Endothelial cell of umbilical vein (primary cell): ENCODE measurements around the gene GM2A. TPM values are rescaled to one million over a fixed set of nuclear protein-coding genes. Genes with fewer than 3 reads are reported as not detected.

ENCODE experiments used
- BruUV-seq: library from RNA; stranded (reverse); fragments of 400-500 nt; replicated peaks from 2 replicates; lab custom pipeline; 2021; lab: Mats Ljungman, UMichigan
- CTCF ChIA-PET: fragments of 300-600, 350-600 bp; sonication (Branson Sonifier 250); formaldehyde crosslinking; loops from one replicate; lab custom pipeline; 2021; ENCODE audit warnings: antibody characterized with exemption, inconsistent platforms; lab: Charles Lee
- POLR2A ChIA-PET: fragments of 300-600, 350-600 bp; sonication (Branson Sonifier 250); formaldehyde crosslinking; loops from one replicate; lab custom pipeline; 2021; ENCODE audit warnings: antibody characterized with exemption, inconsistent platforms; lab: Charles Lee
- DNase-seq: peaks from one replicate; pipeline ENCODE4 v3.0.0-alpha.2; 2011; ENCODE audit warnings: low read depth, low spot score
- FAIRE-seq: peaks from 2 replicates; lab custom pipeline; 2011; peaks lifted over from hg19 to GRCh38; lab: Jason Lieb, UNC
- H2AFZ ChIP-seq: 2 replicates; pipeline ENCODE4 v1.6.0; 2012; ENCODE audit warnings: low read depth, low read length, control low read depth, inconsistent platforms
- H3K27ac ChIP-seq: 2 replicates; pipeline ENCODE4 v1.5.1; 2011; ENCODE audit warnings: low read depth, mild to moderate bottlenecking, control low read depth, low read length, moderate library complexity; ENCODE audit not compliant: insufficient read depth
- H3K27me3 ChIP-seq, 2 experiments: 2 replicates each; pipeline versions ENCODE4 v1.6.0 to v1.6.1; 2011; ENCODE audit warnings: low read length in 2 of 2, mixed read lengths in 1 of 2; ENCODE audit not compliant: control insufficient read depth in 2 of 2, insufficient read depth in 2 of 2
- H3K36me3 ChIP-seq, 2 experiments: 2 replicates in 1 of 2; 3 replicates in 1 of 2; pipeline ENCODE4 v1.5.1; 2011; ENCODE audit warnings: low read length in 2 of 2, mild to moderate bottlenecking in 1 of 2, moderate library complexity in 1 of 2; ENCODE audit not compliant: control insufficient read depth in 2 of 2, insufficient read depth in 2 of 2; ENCODE audit errors: extremely low read depth in 1 of 2
- H3K4me1 ChIP-seq: 3 replicates; pipeline ENCODE4 v1.5.1; 2011; ENCODE audit warnings: mild to moderate bottlenecking, low read length; ENCODE audit not compliant: control insufficient read depth, insufficient read depth; ENCODE audit errors: extremely low read depth
- H3K4me2 ChIP-seq: 2 replicates; pipeline ENCODE4 v1.6.1; 2011; ENCODE audit warnings: low read length, control low read depth, mixed read lengths; ENCODE audit not compliant: insufficient read depth
- H3K4me3 ChIP-seq, 3 experiments: fragments of 200-600 bp in 1 of 3; sonication (generic), shearing (Covaris generic) in 1 of 3; replicated peaks in 1 of 3; 2 replicates each; pipeline ENCODE4 v1.5.1; 2011 to 2016; ENCODE audit warnings: control low read depth in 3 of 3, low read length in 3 of 3, mild to moderate bottlenecking in 2 of 3, inconsistent platforms in 1 of 3, low read depth in 1 of 3, moderate library complexity in 1 of 3; ENCODE audit not compliant: insufficient read depth in 1 of 3
- H3K79me2 ChIP-seq: 2 replicates; pipeline ENCODE4 v1.6.0; 2012; ENCODE audit warnings: low read length, inconsistent platforms; ENCODE audit not compliant: control insufficient read depth, insufficient read depth
- H3K9ac ChIP-seq: replicated peaks from 2 replicates; pipeline ENCODE3; 2011; ENCODE audit warnings: low read length, control low read depth; ENCODE audit not compliant: insufficient read depth; ENCODE audit errors: extremely low read depth
- H3K9me1 ChIP-seq: replicated peaks from 3 replicates; pipeline ENCODE4 v1.6.0; 2011; ENCODE audit warnings: mild to moderate bottlenecking, low read length; ENCODE audit not compliant: control insufficient read depth, insufficient read depth; ENCODE audit errors: extremely low read depth
- H3K9me3 ChIP-seq: replicated peaks from 2 replicates; pipeline ENCODE4 v1.5.1; 2012; ENCODE audit warnings: low read length, inconsistent platforms; ENCODE audit not compliant: control insufficient read depth, insufficient read depth
- H4K20me1 ChIP-seq: replicated peaks from 2 replicates; pipeline ENCODE3; 2011; ENCODE audit warnings: mild to moderate bottlenecking, low read length; ENCODE audit not compliant: control insufficient read depth, insufficient read depth; ENCODE audit errors: extremely low read depth
- CTCF ChIP-seq, 2 donors: IDR thresholded peaks; 1 replicate in 1 of 2; 2 replicates in 1 of 2; pipeline ENCODE4 v1.5.1; 2011; ENCODE audit warnings: low read length in 2 of 2, mild to moderate bottlenecking in 2 of 2, moderate library complexity in 2 of 2, control low read depth in 1 of 2, inconsistent platforms in 1 of 2, low read depth in 1 of 2; ENCODE audit not compliant: insufficient read depth in 1 of 2; ENCODE audit errors: extremely low read depth in 1 of 2
- EZH2 ChIP-seq: IDR thresholded peaks from 2 replicates; pipeline ENCODE4 v1.6.1; 2012; ENCODE audit warnings: borderline replicate concordance, low read depth, mild to moderate bottlenecking, moderate library complexity, low read length, inconsistent platforms; ENCODE audit not compliant: severe bottlenecking
- FOS ChIP-seq: IDR thresholded peaks from 2 replicates; pipeline ENCODE4 v1.6.1; 2011; ENCODE audit warnings: mild to moderate bottlenecking, low read length, moderate library complexity, borderline replicate concordance; ENCODE audit not compliant: insufficient read depth
- GATA2 ChIP-seq: IDR thresholded peaks from 2 replicates; pipeline ENCODE4 v1.7.0; 2011; ENCODE audit warnings: low read depth, mild to moderate bottlenecking, moderate library complexity, mixed read lengths, low read length; ENCODE audit not compliant: insufficient read length, insufficient read depth
- JUN ChIP-seq: IDR thresholded peaks from 2 replicates; pipeline ENCODE4 v1.6.1; 2011; ENCODE audit warnings: borderline replicate concordance, low read depth; ENCODE audit not compliant: insufficient read length, insufficient read depth
- MYC ChIP-seq: IDR thresholded peaks from one replicate; pipeline ENCODE4 v1.6.1; 2011; ENCODE audit warnings: mild to moderate bottlenecking, low read depth, low read length
- POLR2A ChIP-seq: IDR thresholded peaks from 2 replicates; pipeline ENCODE4 v1.6.1; 2012; ENCODE audit warnings: low read depth, mild to moderate bottlenecking, control low read depth, low read length
- POLR2AphosphoS5 ChIP-seq: IDR thresholded peaks from 2 replicates; pipeline ENCODE4 v1.6.1; 2012; ENCODE audit warnings: low read depth, mild to moderate bottlenecking, control low read depth, low read length, moderate library complexity; ENCODE audit not compliant: insufficient read depth
- dilution Hi-C: fragments of 300-500 bp; cut with MboI; formaldehyde crosslinking; loops from one replicate; pipeline ENCODE4 v1.15.0; 2019; ENCODE audit warnings: low sequenced_read_pairs; ENCODE audit not compliant: extremely low pct_ligation_motif_present
- intact Hi-C: fragments of 100-400 bp; cut with micrococcal nuclease; formaldehyde crosslinking; loops from one replicate; pipeline ENCODE4 v1.10.0; 2022
- polyA plus RNA-seq, 4 experiments: library from polyadenylated mRNA; depleted of rRNA in 3 of 4; stranded (reverse) in 3 of 4; unstranded in 1 of 4; fragments of >200 nt; gene quantifications; 2 replicates each; pipeline versions ENCODE4 v1.2.1 to v1.2.3, GENCODE V29; 2011 to 2012; ENCODE audit warnings: missing spikeins in 1 of 4
- total RNA-seq: library from RNA; stranded (reverse); gene quantifications from 2 replicates; pipeline ENCODE4 v1.2.3, GENCODE V29; 2021
- TF ChIP-seq, protein P1 (sequence below): IDR thresholded peaks from 2 replicates; pipeline ENCODE4 v1.6.1; 2011; ENCODE audit not compliant: insufficient read depth, insufficient read length

Gene GM2A
- total and polyA plus RNA-seq, 2 donors (not counting 3 experiments of a cell fraction or from before 2014, with no cell fraction given): 14.0 to 21.2 TPM

DNA sequence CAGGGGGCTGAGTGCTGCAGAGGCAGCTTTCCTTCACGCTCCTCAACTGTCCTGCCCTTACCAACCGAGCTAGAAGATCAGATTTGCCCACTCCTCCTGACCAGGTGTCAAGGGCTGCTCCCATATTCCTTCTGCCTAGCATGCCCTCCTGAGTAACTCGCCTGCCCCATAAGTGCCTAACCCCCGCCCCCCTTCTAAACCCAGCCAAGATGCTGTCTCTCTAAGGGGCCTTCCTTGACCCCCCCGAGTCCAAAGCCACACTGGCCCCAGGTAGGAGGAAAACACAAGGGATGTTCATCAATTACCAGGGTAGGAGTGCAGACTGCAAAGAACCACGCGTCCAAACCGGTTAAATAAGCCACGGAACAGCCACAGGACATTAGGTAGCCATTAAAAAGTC is 33.8 kb upstream of the GM2A start:
- intact Hi-C loops: no loop called here
- dilution Hi-C loops: no loop called here
- POLR2A ChIA-PET: no interaction called here

More for the DNA sequence above, 33.8 kb upstream of the GM2A start:
- CTCF ChIA-PET: interaction anchor here (1.0 kb wide), 1 partner anchor 93 kb away, joined by 3 read pairs; no protein-coding TSS in a partner anchor
- no peaks in the 10 kb centered on the region for H4K20me1 ChIP-seq
- FAIRE-seq (no peak), DNase-seq (no peak)
- H3K4me2 ChIP-seq: no peak overlapping the region
- no peaks in the 10 kb centered on the region for H3K27me3 ChIP-seq
- H3K9me3 ChIP-seq: no peaks in the 10 kb centered on the region
- no peaks in the 10 kb centered on the region for H3K9me1 ChIP-seq
- H2AFZ ChIP-seq: no peak overlapping the region
- no peak overlapping the region for H3K4me3 ChIP-seq
- no peak overlapping the region for H3K9ac ChIP-seq
- H3K27ac ChIP-seq: no peak overlapping the region
- H3K79me2 ChIP-seq: no peaks in the 10 kb centered on the region
- TF ChIP-seq EZH2: no peak
- TF ChIP-seq POLR2A: no peak
- no peak for TF ChIP-seq GATA2
- TF ChIP-seq POLR2AphosphoS5: no peak
- TF ChIP-seq MYC: no peak
- TF ChIP-seq, protein P1, sequence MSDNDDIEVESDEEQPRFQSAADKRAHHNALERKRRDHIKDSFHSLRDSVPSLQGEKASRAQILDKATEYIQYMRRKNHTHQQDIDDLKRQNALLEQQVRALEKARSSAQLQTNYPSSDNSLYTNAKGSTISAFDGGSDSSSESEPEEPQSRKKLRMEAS: no peak
- no peak for TF ChIP-seq FOS
- TF ChIP-seq JUN: no peak
- no peak for TF ChIP-seq CTCF (IDR thresholded peaks at IDR 0.05; ENCODE audit: extremely low read depth in 1 of 2, insufficient read depth in 1 of 2, low read depth in 1 of 2, low read length in 2 of 2)
- H3K36me3 ChIP-seq: no peaks in the 10 kb centered on the region
- H3K4me1 ChIP-seq: peaks cover 10% of the 10 kb centered on the region
- no TSS peak for BruUV-seq
